ENCODE measurements around the gene TNFSF12. TPM values are rescaled to one million over a fixed set of nuclear protein-coding genes. Genes with fewer than 3 reads are reported as not detected.

Gene TNFSF12
- total RNA-seq, 1 experiment from 2014 or later: 8.1 TPM

- H3K4me1 Mint-ChIP-seq: peaks cover 53% of the 10 kb centered on the region
- H3K4me3 Mint-ChIP-seq: peak overlapping the region; percentile 25; the same call in 1 of the 2 replicates
- H3K27me3 Mint-ChIP-seq (ENCODE audit: low read depth): no peaks in the 10 kb centered on the region; the same call in 1 of the 2 replicates
- H3K9me3 Mint-ChIP-seq: no peaks in the 10 kb centered on the region
- ChIA-PET CTCF (interaction anchor here (0.6 to 3.3 kb wide), 24 partner anchors 9 to 522 kb away, joined by 3 to 31 read pairs (median 5); partner anchors contain the start of genes CHRNB1, FGF11, FXR2 and PLSCR3), POLR2A (interaction anchor here (0.8 to 1.2 kb wide), 2 partner anchors 15 to 20 kb away, joined by 3 to 4 read pairs; no protein-coding TSS in a partner anchor)
- DNase-seq (ENCODE audit: low spot score): no peak
- no peak for TF ChIP-seq FOXP1 (CRISPR knock-in tag; IDR thresholded peaks at IDR 0.05; ENCODE audit: borderline replicate concordance)
- TF ChIP-seq ZNF121 (CRISPR knock-in tag; IDR thresholded peaks at IDR 0.05): 0 out of 2 replicates have a peak, but pooled peaks have one; percentile 63
- no peak; the same call in 1 of the 2 replicates for ATAC-seq
- H3K27ac Mint-ChIP-seq: no peak overlapping the region
- H3K36me3 Mint-ChIP-seq: no peaks in the 10 kb centered on the region
Measured at GRCh38 chr17:7557147-7557764, 8.4 kb downstream of the TNFSF12 start.

GRCh38 chr17:7557775-7558543, 9.1 kb downstream of the TNFSF12 start:
- ATAC-seq: peak; percentile 38

GRCh38 chr17:7558544-7559319, 9.9 kb downstream of the TNFSF12 start, which contains the start of gene TNFSF13:
Gene TNFSF13, plus strand, starts transcription at chr17:7558750. Its CDS starts 290 bp downstream, at chr17:7559040.
- ChIA-PET CTCF (interaction anchor here (0.5 to 3.6 kb wide), 10 partner anchors 9 to 203 kb away, joined by 3 to 79 read pairs (median 6); partner anchors contain the start of genes FGF11, PLSCR3, SOX15 and TMEM102), POLR2A (interaction anchor here (1.2 kb wide), 1 partner anchor 13 kb away, joined by 4 read pairs; no protein-coding TSS in a partner anchor)
- Mint-ChIP-seq H3K4me1 (peaks cover 60% of the 10 kb centered on the region), H3K27me3 (ENCODE audit: low read depth) (no peaks in the 10 kb centered on the region; the same call in 1 of the 2 replicates), H3K4me3 (peak within 1 kb of the TSS; percentile 57), H3K36me3 (peaks cover 4% of the 10 kb centered on the region; the same call in 1 of the 2 replicates), H3K9me3 (no peaks in the 10 kb centered on the region), H3K27ac (peak within 1 kb of the TSS; percentile 92)
- no peak for DNase-seq (ENCODE audit: low spot score)
- TF ChIP-seq FOXJ3 (CRISPR knock-in tag; IDR thresholded peaks at IDR 0.05; ENCODE audit: borderline replicate concordance): no peak
- ATAC-seq: no peak

More at GRCh38 chr17:7557775-7558543, 9.1 kb downstream of the TNFSF12 start:
- CTCF ChIA-PET: interaction anchor here (0.6 to 3.3 kb wide), 24 partner anchors 8 to 521 kb away, joined by 3 to 31 read pairs (median 5); partner anchors contain the start of genes CHRNB1, FGF11, FXR2 and PLSCR3
- Mint-ChIP-seq H3K36me3 (peaks cover 4% of the 10 kb centered on the region; the same call in 1 of the 2 replicates), H3K27me3 (ENCODE audit: low read depth) (no peaks in the 10 kb centered on the region; the same call in 1 of the 2 replicates), H3K9me3 (no peaks in the 10 kb centered on the region), H3K4me3 (peak overlapping the region; percentile 57), H3K4me1 (peaks cover 60% of the 10 kb centered on the region), H3K27ac (peak overlapping the region; percentile 92)
- peak; percentile 66; the same call in 1 of the 2 replicates for TF ChIP-seq ETV6 (CRISPR knock-in tag; IDR thresholded peaks at IDR 0.05)
- no peak for TF ChIP-seq SMAD4 (CRISPR knock-in tag; IDR thresholded peaks at IDR 0.05)
- peak; percentile 66; the same call in 1 of the 2 replicates for TF ChIP-seq MAX (CRISPR knock-in tag; IDR thresholded peaks at IDR 0.05)
- TF ChIP-seq ZNF219 (CRISPR knock-in tag; IDR thresholded peaks at IDR 0.05; ENCODE audit: borderline replicate concordance): no peak
- peak; percentile 80; the same call in 1 of the 2 replicates for TF ChIP-seq ZNF281 (CRISPR knock-in tag; IDR thresholded peaks at IDR 0.05)
- no peak for TF ChIP-seq ZNF263 (CRISPR knock-in tag; IDR thresholded peaks at IDR 0.05; ENCODE audit: low read depth)
- TF ChIP-seq CDX4 (CRISPR knock-in tag; IDR thresholded peaks at IDR 0.05; ENCODE audit: borderline replicate concordance): no peak
- peak; percentile 54; the same call in 1 of the 2 replicates for TF ChIP-seq SP1 (CRISPR knock-in tag; conservative IDR thresholded peaks at IDR 0.05)
- no peak for TF ChIP-seq MYBL2 (CRISPR knock-in tag; IDR thresholded peaks at IDR 0.05)
- TF ChIP-seq ZNF416 (CRISPR knock-in tag; IDR thresholded peaks at IDR 0.05): no peak
- DNase-seq (ENCODE audit: low spot score): peak; percentile 75
- POLR2A ChIA-PET: interaction anchor here (0.8 to 1.2 kb wide), 2 partner anchors 14 to 19 kb away, joined by 3 to 4 read pairs; no protein-coding TSS in a partner anchor

All from WTC11 (cell line).